Stimulated activated CD8-positive, alpha-beta memory T cell treated with anti-CD3 and anti-CD28 coated beads, Interleukin-12 subunit alpha, Interleukin-12 subunit beta, amount 100 ng/mL, for 1 hour (primary cell): Measurements from ENCODE around the gene INTS6.
"Not testable (repeated sequence)": the region's sequence is repeated elsewhere in the genome, so short reads cannot be mapped to it uniquely, and the experiment has no call there.

Source experiments
- DNase-seq: peaks from one replicate; pipeline ENCODE4 v3.0.0-alpha.2; 2020; ENCODE audit warnings: low read depth

Gene INTS6

GRCh38 chr13:51453959-51454703 is 1.3 kb upstream of the INTS6 start:
- peak; percentile 26 for DNase-seq

GRCh38 chr13:51453207-51453958 is 547 bp upstream of the INTS6 start:
- DNase-seq = peak; percentile 65

- DNase-seq = peak; percentile 58
Measured at GRCh38 chr13:51451467-51452360, 1.1 kb downstream of the INTS6 start.

GRCh38 chr13:51451134-51451466 is 1.7 kb downstream of the INTS6 start:
- DNase-seq = no peak

GRCh38 chr13:51449018-51449417 is 3.8 kb downstream of the INTS6 start:
- no peak for DNase-seq

GRCh38 chr13:51444922-51445321 is 7.9 kb downstream of the INTS6 start:
- DNase-seq = no peak

- no peak for DNase-seq
Measured at GRCh38 chr13:51440381-51440780, 12.5 kb downstream of the INTS6 start.

GRCh38 chr13:51437550-51438127 is 15.2 kb downstream of the INTS6 start:
- no peak for DNase-seq

- no peak for DNase-seq
Measured at GRCh38 chr13:51435002-51435578, 17.7 kb downstream of the INTS6 start.

- no peak for DNase-seq
Measured at GRCh38 chr13:51432576-51432975, 20.3 kb downstream of the INTS6 start.

- DNase-seq = no peak
Measured at GRCh38 chr13:51426982-51427381, 25.9 kb downstream of the INTS6 start.

- DNase-seq = no peak
Measured at GRCh38 chr13:51425410-51426042, 27.3 kb downstream of the INTS6 start.

- DNase-seq = no peak
Measured at GRCh38 chr13:51423766-51424165, 29.1 kb downstream of the INTS6 start.

GRCh38 chr13:51422484-51422883 is 30.4 kb downstream of the INTS6 start:
- DNase-seq = no peak

- no peak for DNase-seq
Measured at GRCh38 chr13:51420681-51421490, 31.9 kb downstream of the INTS6 start.

- DNase-seq = no peak
Measured at GRCh38 chr13:51419001-51419636, 33.7 kb downstream of the INTS6 start.

GRCh38 chr13:51417716-51418115 is 35.1 kb downstream of the INTS6 start:
- no peak for DNase-seq

- no peak for DNase-seq
Measured at GRCh38 chr13:51416107-51416506, 36.7 kb downstream of the INTS6 start.

GRCh38 chr13:51415339-51415738 is 37.5 kb downstream of the INTS6 start:
- not testable (repeated sequence) for DNase-seq

GRCh38 chr13:51412431-51412830 is 40.4 kb downstream of the INTS6 start:
- no peak for DNase-seq
